ENCODE measurements around the gene INSYN2B. TPM values are rescaled to one million over a fixed set of nuclear protein-coding genes. Genes with fewer than 3 reads are reported as not detected.
A peak's percentile ranks its signal among the peaks of the same experiment; 100 is the strongest.

INSYN2B gene
- total RNA-seq, 1 experiment from 2014 or later, result 10.8 TPM

DNA sequence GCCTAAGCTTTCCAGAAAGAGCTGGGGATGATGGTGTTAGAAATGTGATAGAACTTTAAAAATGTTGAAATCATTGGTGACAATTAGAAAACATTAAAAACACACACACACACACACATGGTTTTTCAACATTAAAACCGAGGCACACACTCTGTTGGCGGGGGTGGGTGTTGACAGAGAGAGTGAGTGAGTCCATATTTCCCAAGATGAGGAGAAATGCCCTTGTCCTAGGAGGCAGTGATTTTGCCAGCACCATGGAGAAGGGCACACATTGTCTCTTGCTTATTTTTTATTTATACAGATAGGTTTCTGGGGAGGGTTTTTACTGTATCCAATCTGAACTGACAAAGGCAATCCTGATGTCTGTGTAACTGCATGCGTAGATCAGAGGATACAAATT lies 152.5 kb downstream of the INSYN2B start:
- ChIA-PET CTCF (no interaction called here), POLR2A (ENCODE audit: low non-redundant PET) (no interaction called here)
- no peaks in the 10 kb centered on the region for H3K27me3 ChIP-seq (replicated peaks; ENCODE audit: insufficient read depth, low read depth, low read length, poor library complexity)
- DNase-seq (ENCODE audit: low spot score), result no peak
- H3K27ac ChIP-seq (ENCODE audit: low read depth, low read length, poor library complexity, severe bottlenecking), result no peak overlapping the region
- H3K4me3 ChIP-seq (ENCODE audit: low read depth, low read length, poor library complexity, severe bottlenecking), result no peak overlapping the region
- no peaks in the 10 kb centered on the region for H3K36me3 ChIP-seq (ENCODE audit: insufficient read depth, low read length, poor library complexity, severe bottlenecking)
- BruUV-seq (replicated peaks), result no TSS peak
- intact Hi-C loops (cut with micrococcal nuclease; ENCODE audit: unreplicated experiment), result no loop called here
- TF ChIP-seq EZH2 (IDR thresholded peaks at IDR 0.05; ENCODE audit: borderline replicate concordance, low read depth, low read length, poor library complexity, severe bottlenecking), result no peak
- TF ChIP-seq, protein P1, sequence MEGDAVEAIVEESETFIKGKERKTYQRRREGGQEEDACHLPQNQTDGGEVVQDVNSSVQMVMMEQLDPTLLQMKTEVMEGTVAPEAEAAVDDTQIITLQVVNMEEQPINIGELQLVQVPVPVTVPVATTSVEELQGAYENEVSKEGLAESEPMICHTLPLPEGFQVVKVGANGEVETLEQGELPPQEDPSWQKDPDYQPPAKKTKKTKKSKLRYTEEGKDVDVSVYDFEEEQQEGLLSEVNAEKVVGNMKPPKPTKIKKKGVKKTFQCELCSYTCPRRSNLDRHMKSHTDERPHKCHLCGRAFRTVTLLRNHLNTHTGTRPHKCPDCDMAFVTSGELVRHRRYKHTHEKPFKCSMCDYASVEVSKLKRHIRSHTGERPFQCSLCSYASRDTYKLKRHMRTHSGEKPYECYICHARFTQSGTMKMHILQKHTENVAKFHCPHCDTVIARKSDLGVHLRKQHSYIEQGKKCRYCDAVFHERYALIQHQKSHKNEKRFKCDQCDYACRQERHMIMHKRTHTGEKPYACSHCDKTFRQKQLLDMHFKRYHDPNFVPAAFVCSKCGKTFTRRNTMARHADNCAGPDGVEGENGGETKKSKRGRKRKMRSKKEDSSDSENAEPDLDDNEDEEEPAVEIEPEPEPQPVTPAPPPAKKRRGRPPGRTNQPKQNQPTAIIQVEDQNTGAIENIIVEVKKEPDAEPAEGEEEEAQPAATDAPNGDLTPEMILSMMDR (conservative IDR thresholded peaks at IDR 0.05; ENCODE audit: low read depth, low read length), result no peak
- H3K4me1 ChIP-seq (ENCODE audit: insufficient read depth, low read length, poor library complexity, severe bottlenecking), result no peaks in the 10 kb centered on the region
- no peaks in the 10 kb centered on the region for H3K9me3 ChIP-seq (ENCODE audit: low read depth, low read length, poor library complexity, severe bottlenecking)

DNA sequence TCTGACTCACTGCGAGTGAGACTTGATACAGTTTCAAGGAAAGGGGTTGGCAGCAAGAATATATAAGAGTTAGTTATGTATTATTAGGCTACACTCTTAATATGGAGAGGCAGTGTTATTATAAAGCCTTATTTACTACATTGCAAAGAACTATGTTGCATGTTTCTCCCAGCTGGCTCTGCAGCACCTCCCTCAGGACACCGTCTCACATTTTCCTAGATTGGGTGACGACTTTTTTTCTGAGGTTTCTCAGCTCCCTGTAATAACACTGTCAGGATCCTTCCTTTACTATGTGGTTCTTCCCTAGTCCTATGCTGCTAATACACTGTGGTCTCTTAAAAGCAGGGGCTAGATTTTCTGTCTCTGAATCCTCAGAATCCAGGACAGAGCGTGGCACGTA lies 153.7 kb downstream of the INSYN2B start:
- Histone ChIP-seq H3K27me3 (replicated peaks; ENCODE audit: insufficient read depth, low read depth, low read length, poor library complexity) (no peaks in the 10 kb centered on the region), H3K9me3 (ENCODE audit: low read depth, low read length, poor library complexity, severe bottlenecking) (no peaks in the 10 kb centered on the region), H3K36me3 (ENCODE audit: insufficient read depth, low read length, poor library complexity, severe bottlenecking) (no peaks in the 10 kb centered on the region), H3K27ac (ENCODE audit: low read depth, low read length, poor library complexity, severe bottlenecking) (no peak overlapping the region), H3K4me3 (ENCODE audit: low read depth, low read length, poor library complexity, severe bottlenecking) (no peak overlapping the region), H3K4me1 (ENCODE audit: insufficient read depth, low read length, poor library complexity, severe bottlenecking) (no peaks in the 10 kb centered on the region)
- DNase-seq (ENCODE audit: low spot score), result no peak
- POLR2A ChIA-PET (ENCODE audit: low non-redundant PET), result no interaction called here
- intact Hi-C loops (cut with micrococcal nuclease; ENCODE audit: unreplicated experiment), result no loop called here
- CTCF ChIA-PET, result no interaction called here
- TF ChIP-seq EZH2 (IDR thresholded peaks at IDR 0.05; ENCODE audit: borderline replicate concordance, low read depth, low read length, poor library complexity, severe bottlenecking), result no peak
- TF ChIP-seq, protein P1 (conservative IDR thresholded peaks at IDR 0.05; ENCODE audit: low read depth, low read length), result peak; percentile 40
- no TSS peak for BruUV-seq (replicated peaks)

DNA sequence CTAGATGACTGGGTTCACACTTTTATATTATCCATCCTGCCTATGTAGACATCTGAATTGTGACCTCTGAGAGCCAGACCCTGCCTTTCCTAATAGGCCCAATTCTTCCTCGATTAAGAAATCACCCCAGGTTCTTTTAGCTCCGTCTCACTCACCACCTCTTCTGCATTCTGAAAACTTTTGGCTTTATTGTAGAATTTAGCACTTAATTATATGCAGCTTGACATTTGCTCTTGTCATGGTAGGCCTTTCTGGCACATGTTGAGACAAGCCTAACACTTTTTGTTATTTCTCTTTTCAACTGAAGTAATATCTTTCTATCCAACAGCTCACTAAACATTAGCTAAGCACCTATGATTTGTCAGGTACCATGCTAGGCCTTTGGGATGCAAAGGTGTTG lies 163.3 kb downstream of the INSYN2B start:
- Histone ChIP-seq H3K27me3 (replicated peaks; ENCODE audit: insufficient read depth, low read depth, low read length, poor library complexity) (no peaks in the 10 kb centered on the region), H3K36me3 (ENCODE audit: insufficient read depth, low read length, poor library complexity, severe bottlenecking) (no peaks in the 10 kb centered on the region), H3K4me3 (ENCODE audit: low read depth, low read length, poor library complexity, severe bottlenecking) (no peak overlapping the region), H3K9me3 (ENCODE audit: low read depth, low read length, poor library complexity, severe bottlenecking) (no peaks in the 10 kb centered on the region), H3K4me1 (ENCODE audit: insufficient read depth, low read length, poor library complexity, severe bottlenecking) (no peaks in the 10 kb centered on the region), H3K27ac (ENCODE audit: low read depth, low read length, poor library complexity, severe bottlenecking) (no peak overlapping the region)
- ChIA-PET POLR2A (ENCODE audit: low non-redundant PET) (no interaction called here), CTCF (no interaction called here)
- intact Hi-C loops (cut with micrococcal nuclease; ENCODE audit: unreplicated experiment), result no loop called here
- TF ChIP-seq EZH2 (IDR thresholded peaks at IDR 0.05; ENCODE audit: borderline replicate concordance, low read depth, low read length, poor library complexity, severe bottlenecking), result no peak
- TF ChIP-seq, protein P1 (conservative IDR thresholded peaks at IDR 0.05; ENCODE audit: low read depth, low read length), result no peak
- BruUV-seq (replicated peaks), result no TSS peak
- no peak for DNase-seq (ENCODE audit: low spot score)

All from A673 (cell line).